Breast epithelium (tissue), 4 donors: ENCODE measurements around the gene SERGEF. TPM values are rescaled to one million over a fixed set of nuclear protein-coding genes. Genes with fewer than 3 reads are reported as not detected.
A peak's percentile ranks its signal among the peaks of the same experiment; 100 is the strongest.

Experiments
- DNase-seq, 2 donors: peaks; one replicate each; pipeline ENCODE4 v3.0.0-alpha.2; 2019; ENCODE audit warnings: low spot score in 2 of 2
- H3K27ac ChIP-seq, 2 donors: fragments of 200-600 bp; sonication (generic) in 1 of 2; one replicate each; pipeline ENCODE4 v1.5.1; 2016 to 2019; ENCODE audit warnings: mild to moderate bottlenecking in 1 of 2
- H3K27me3 ChIP-seq, 2 donors: fragments of 200-600 bp; sonication (generic) in 1 of 2; one replicate each; pipeline versions ENCODE4 v1.5.1 to v1.6.0; 2017 to 2019; ENCODE audit warnings: control low read depth in 1 of 2, mild to moderate bottlenecking in 1 of 2
- H3K36me3 ChIP-seq: fragments of 200-600 bp; one replicate; pipeline ENCODE4 v1.5.1; 2019
- H3K4me1 ChIP-seq, 2 donors: fragments of 200-600 bp; sonication (generic); one replicate each; pipeline ENCODE4 v1.5.1; 2016 to 2019; ENCODE audit warnings: control low read depth in 1 of 2
- H3K4me3 ChIP-seq, 3 donors: fragments of 200-600 bp; sonication (generic); 1 replicate in 2 of 3; 2 replicates in 1 of 3; pipeline ENCODE4 v1.5.1; 2016 to 2019; ENCODE audit warnings: mild to moderate bottlenecking in 3 of 3, moderate library complexity in 2 of 3
- H3K9me3 ChIP-seq, 2 donors: fragments of 200-600 bp; sonication (generic) in 1 of 2; one replicate each; pipeline ENCODE4 v1.5.1; 2016 to 2019; ENCODE audit warnings: control low read depth in 1 of 2
- CTCF ChIP-seq, 3 donors: fragments of 450-650 bp; IDR thresholded peaks; one replicate each; pipeline ENCODE4 v1.5.1; 2016 to 2017; ENCODE audit warnings: antibody characterized with exemption in 3 of 3, mild to moderate bottlenecking in 3 of 3, moderate library complexity in 3 of 3
- POLR2A ChIP-seq: fragments of 450-650 bp; IDR thresholded peaks from one replicate; pipeline ENCODE4 v1.6.1; 2016; ENCODE audit warnings: antibody characterized with exemption, mild to moderate bottlenecking, moderate library complexity
- POLR2AphosphoS5 ChIP-seq, 3 donors: sonication (generic); formaldehyde crosslinking; IDR thresholded peaks; one replicate each; pipeline ENCODE4 v1.6.1; 2017; ENCODE audit warnings: antibody characterized with exemption in 3 of 3
- intact Hi-C: fragments of 100-400 bp; cut with DNase I; formaldehyde crosslinking; loops from one replicate; pipeline ENCODE4 v1.15.1; 2023; ENCODE audit warnings: low total_unique reads
- total RNA-seq, 3 donors: library from RNA; depleted of rRNA; stranded (reverse); fragments of >200 nt; gene quantifications; one replicate each; pipeline ENCODE4 v1.1.0, GENCODE V29; 2016

SERGEF gene
- total RNA-seq, 3 donors from 2014 or later, result 31.8 to 47.5 (median 41.9) TPM

GRCh38 chr11:17778956-17779860 is 233.6 kb downstream of the SERGEF start:
- Histone ChIP-seq H3K4me3 (no peak overlapping the region), H3K9me3 (no peaks in the 10 kb centered on the region), H3K27ac (no peak overlapping the region), H3K27me3 (no peaks in the 10 kb centered on the region), H3K4me1 (no peaks in the 10 kb centered on the region), H3K36me3 (no peaks in the 10 kb centered on the region)
- DNase-seq, result no peak
- intact Hi-C loops, result no loop called here
- TF ChIP-seq CTCF (IDR thresholded peaks at IDR 0.05), result no peak
- no peak for TF ChIP-seq POLR2A
- no peak for TF ChIP-seq POLR2AphosphoS5 (IDR thresholded peaks at IDR 0.05)

GRCh38 chr11:17778352-17778751 is 234.5 kb downstream of the SERGEF start:
- no peak for DNase-seq
- H3K36me3 ChIP-seq, result no peaks in the 10 kb centered on the region
- no peaks in the 10 kb centered on the region for H3K9me3 ChIP-seq
- no peaks in the 10 kb centered on the region for H3K27me3 ChIP-seq
- H3K4me1 ChIP-seq, result no peaks in the 10 kb centered on the region
- H3K4me3 ChIP-seq, result no peak overlapping the region
- no peak for TF ChIP-seq CTCF (IDR thresholded peaks at IDR 0.05)
- no peak overlapping the region for H3K27ac ChIP-seq
- intact Hi-C loops, result no loop called here

- intact Hi-C loops, result no loop called here
- H3K4me1 ChIP-seq, result no peaks in the 10 kb centered on the region
- H3K36me3 ChIP-seq, result no peaks in the 10 kb centered on the region
- no peak overlapping the region for H3K27ac ChIP-seq
- TF ChIP-seq CTCF (IDR thresholded peaks at IDR 0.05) (no peak), POLR2AphosphoS5 (IDR thresholded peaks at IDR 0.05) (no peak), POLR2A (no peak)
- H3K9me3 ChIP-seq, result no peaks in the 10 kb centered on the region
- H3K27me3 ChIP-seq, result no peaks in the 10 kb centered on the region
- no peak for DNase-seq
- H3K4me3 ChIP-seq, result no peak overlapping the region
These were observed 235.1 kb downstream of the SERGEF start for GRCh38 chr11:17777738-17778091.

GRCh38 chr11:17777086-17777737 is 235.6 kb downstream of the SERGEF start:
- H3K4me3 ChIP-seq, result no peak overlapping the region
- H3K9me3 ChIP-seq, result no peaks in the 10 kb centered on the region
- H3K4me1 ChIP-seq, result no peaks in the 10 kb centered on the region
- no peaks in the 10 kb centered on the region for H3K27me3 ChIP-seq
- no peak for TF ChIP-seq POLR2A
- no peak for TF ChIP-seq POLR2AphosphoS5 (IDR thresholded peaks at IDR 0.05)
- TF ChIP-seq CTCF (IDR thresholded peaks at IDR 0.05), result no peak
- H3K36me3 ChIP-seq, result no peaks in the 10 kb centered on the region
- intact Hi-C loops, result no loop called here
- DNase-seq, result no peak
- H3K27ac ChIP-seq, result no peak overlapping the region

GRCh38 chr11:17776212-17776875 is 236.5 kb downstream of the SERGEF start:
- no peaks in the 10 kb centered on the region for H3K27me3 ChIP-seq
- no peak for TF ChIP-seq POLR2A
- no peak for TF ChIP-seq POLR2AphosphoS5 (IDR thresholded peaks at IDR 0.05)
- no peak for TF ChIP-seq CTCF (IDR thresholded peaks at IDR 0.05)
- H3K36me3 ChIP-seq, result no peaks in the 10 kb centered on the region
- H3K9me3 ChIP-seq, result no peaks in the 10 kb centered on the region
- peak in 1 of 2 donors; percentile 20 for DNase-seq
- intact Hi-C loops, result no loop called here
- H3K4me1 ChIP-seq, result no peaks in the 10 kb centered on the region
- H3K27ac ChIP-seq, result no peak overlapping the region
- no peak overlapping the region for H3K4me3 ChIP-seq
